Stimulated activated naive B cell treated with anti-CD40 and anti-IgM and Interleukin-4, amounts not matched to agents 10 μg/mL and 1 μg/mL and 100 μg/mL, for 72 hours (primary cell): ENCODE measurements around the gene FBN3.
"Not testable (repeated sequence)": the region's sequence is repeated elsewhere in the genome, so short reads cannot be mapped to it uniquely, and the experiment has no call there.

Experiments
- ATAC-seq, 2 donors: fragments of 150-1000 bp; cut with Tn5 transposase; replicated peaks; 2 replicates each; pipeline ENCODE4 v1.10.0; 2021; ENCODE audit warnings: moderate library complexity in 1 of 2
- DNase-seq: peaks from one replicate; pipeline ENCODE4 v3.0.0; 2021
- H3K27ac Mint-ChIP-seq: one replicate; pipeline ENCODE4 v1.8.0; 2022; ENCODE audit warnings: mild to moderate bottlenecking, mixed read lengths
- H3K27me3 Mint-ChIP-seq, 2 donors: one replicate each; pipeline ENCODE4 v1.8.0; 2022; ENCODE audit warnings: mixed read lengths in 2 of 2
- H3K36me3 Mint-ChIP-seq, 2 donors: one replicate each; pipeline ENCODE4 v1.8.0; 2022; ENCODE audit warnings: mixed read lengths in 2 of 2, mild to moderate bottlenecking in 1 of 2
- H3K4me1 Mint-ChIP-seq, 2 donors: one replicate each; pipeline ENCODE4 v1.8.0; 2022; ENCODE audit warnings: mixed read lengths in 2 of 2, mild to moderate bottlenecking in 1 of 2
- H3K4me3 Mint-ChIP-seq, 2 donors: one replicate each; pipeline ENCODE4 v1.8.0; 2022; ENCODE audit warnings: mild to moderate bottlenecking in 2 of 2, mixed read lengths in 2 of 2, moderate library complexity in 1 of 2
- H3K9me3 Mint-ChIP-seq, 2 donors: one replicate each; pipeline ENCODE4 v1.8.0; 2022; ENCODE audit warnings: mixed read lengths in 2 of 2, mild to moderate bottlenecking in 1 of 2

The FBN3 gene

DNA sequence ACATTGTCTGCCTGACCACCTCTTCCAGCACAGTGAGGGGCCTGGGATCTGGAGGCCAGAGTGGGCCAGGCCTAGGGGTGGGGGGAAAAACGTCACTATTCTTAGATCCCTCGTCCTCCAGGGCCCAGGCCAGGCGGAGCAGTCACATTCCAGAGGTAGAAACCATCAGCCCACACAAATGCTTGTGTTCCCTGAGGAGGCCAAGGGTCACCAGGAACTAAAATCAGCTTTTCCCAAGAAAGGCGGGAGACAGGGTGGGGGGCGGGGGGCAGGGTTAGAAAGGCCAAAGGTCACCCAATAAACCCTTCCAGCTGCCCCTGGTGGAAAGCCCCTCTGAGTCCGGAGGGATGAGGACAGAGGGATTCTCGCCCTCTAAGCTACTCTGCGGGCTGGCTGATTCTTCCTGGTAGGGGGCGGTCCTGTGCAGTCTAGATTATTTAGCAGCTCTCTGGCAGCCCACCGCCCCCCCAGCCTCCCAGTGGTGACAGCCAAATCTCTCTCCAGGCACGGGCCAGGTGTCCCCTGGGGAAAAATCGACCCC, 120.4 kb downstream of the FBN3 start:
- no peak for ATAC-seq
- H3K9me3 Mint-ChIP-seq, result no peaks in the 10 kb centered on the region
- no peak for DNase-seq
- H3K27ac Mint-ChIP-seq, result no peak overlapping the region
- peaks cover 8 to 9% of the 10 kb centered on the region in 2 donors for H3K27me3 Mint-ChIP-seq
- H3K36me3 Mint-ChIP-seq, result no peaks in the 10 kb centered on the region
- H3K4me1 Mint-ChIP-seq, result no peaks in the 10 kb centered on the region
- H3K4me3 Mint-ChIP-seq, result no peak overlapping the region

DNA sequence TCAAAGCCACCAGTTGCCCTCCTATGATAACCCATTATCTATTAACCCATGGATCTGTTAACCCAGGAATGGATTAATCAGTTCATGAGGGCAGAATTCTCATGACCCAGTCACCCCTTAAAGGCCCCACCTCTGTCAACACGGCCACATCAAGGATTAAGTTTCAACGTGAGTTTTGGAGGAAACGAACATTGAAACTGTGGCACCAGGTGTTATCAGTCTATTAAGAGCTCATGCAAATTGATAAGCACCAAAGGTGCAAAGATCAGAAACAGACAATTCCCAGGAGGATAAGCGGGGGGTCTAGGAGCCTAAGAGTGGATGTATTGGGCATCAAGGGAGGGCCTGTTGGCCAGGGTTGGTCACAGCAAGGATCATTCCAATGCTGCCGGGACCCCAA, 124.1 kb downstream of the FBN3 start:
- no peak for DNase-seq

DNA sequence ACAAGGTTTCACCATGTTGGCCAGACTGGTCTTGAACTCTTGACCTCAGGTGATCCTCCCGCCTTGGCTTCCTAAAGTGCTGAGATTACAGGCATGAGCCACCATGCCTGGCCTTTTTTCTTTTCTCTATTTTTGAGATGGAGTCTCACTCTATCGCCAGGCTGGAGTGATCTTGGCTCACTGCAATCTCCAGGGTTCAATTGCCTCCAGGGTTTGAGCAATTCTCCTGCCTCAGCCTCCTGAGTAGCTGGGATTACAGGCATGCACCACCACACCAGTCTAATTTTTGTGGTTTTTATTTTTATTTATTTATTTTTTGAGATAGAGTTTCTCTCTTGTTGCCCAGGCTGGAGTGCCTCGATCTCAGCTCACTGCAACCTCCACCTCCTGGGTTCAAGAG, 125.1 kb downstream of the FBN3 start:
- H3K27ac Mint-ChIP-seq, H3K4me1 Mint-ChIP-seq, DNase-seq, H3K36me3 Mint-ChIP-seq, H3K9me3 Mint-ChIP-seq, H3K27me3 Mint-ChIP-seq, H3K4me3 Mint-ChIP-seq, ATAC-seq: not testable (repeated sequence)

More for the DNA sequence above, 124.1 kb downstream of the FBN3 start:
- Mint-ChIP-seq H3K27me3 (no peaks in the 10 kb centered on the region), H3K36me3 (no peaks in the 10 kb centered on the region), H3K4me1 (no peaks in the 10 kb centered on the region), H3K9me3 (no peaks in the 10 kb centered on the region), H3K27ac (no peak overlapping the region), H3K4me3 (no peak overlapping the region)
- no peak for ATAC-seq

DNA sequence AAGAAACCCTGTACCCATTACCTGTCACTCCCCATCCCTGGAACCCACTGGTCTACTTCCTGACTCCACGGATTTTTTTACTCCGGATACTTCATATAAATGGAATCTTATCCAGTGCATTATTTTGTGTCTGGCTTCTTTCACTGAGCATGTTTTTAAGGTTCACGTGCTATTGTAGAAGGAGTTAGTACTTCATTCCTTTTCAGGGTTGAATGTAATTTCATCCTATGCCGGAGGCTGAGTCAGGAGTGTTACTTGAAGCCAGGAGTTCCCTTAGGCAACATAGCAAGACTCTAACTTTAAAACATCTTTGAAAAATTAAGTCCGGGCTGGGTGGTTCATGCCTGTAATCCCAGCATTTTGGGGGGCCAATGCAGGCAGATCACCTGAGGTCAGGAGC, 126.0 kb downstream of the FBN3 start:
- H3K4me3 Mint-ChIP-seq, result no peak overlapping the region
- no peak overlapping the region for H3K27ac Mint-ChIP-seq
- H3K4me1 Mint-ChIP-seq, result no peaks in the 10 kb centered on the region
- no peaks in the 10 kb centered on the region for H3K36me3 Mint-ChIP-seq
- no peaks in the 10 kb centered on the region for H3K27me3 Mint-ChIP-seq
- no peak for DNase-seq
- no peaks in the 10 kb centered on the region for H3K9me3 Mint-ChIP-seq
- ATAC-seq, result no peak

DNA sequence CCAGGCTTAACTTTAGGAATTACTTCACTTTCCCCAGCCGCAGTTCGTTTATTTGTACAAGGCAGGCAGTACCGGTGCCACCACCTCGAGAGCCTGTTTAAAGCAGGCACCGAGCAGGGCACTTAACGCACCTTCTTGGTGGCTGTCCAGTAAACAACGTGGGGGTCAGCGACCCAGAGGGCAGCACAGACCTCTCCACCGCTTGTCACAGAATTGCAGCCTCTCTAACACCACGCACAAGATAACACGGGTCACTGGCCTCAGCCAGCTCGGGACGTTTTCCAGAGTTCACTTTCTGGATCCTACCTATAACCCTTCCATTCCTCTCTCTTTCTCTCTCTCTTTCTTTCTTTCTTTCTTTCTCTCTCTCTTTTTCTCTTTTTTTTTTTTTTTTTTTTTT, 127.1 kb downstream of the FBN3 start:
- Mint-ChIP-seq H3K4me3 (no peak overlapping the region), H3K27me3 (no peaks in the 10 kb centered on the region), H3K27ac (no peak overlapping the region), H3K4me1 (peaks cover 3 to 9% of the 10 kb centered on the region in 2 donors), H3K36me3 (peaks cover 0 to 2% of the 10 kb centered on the region in 2 donors), H3K9me3 (no peaks in the 10 kb centered on the region)
- no peak for ATAC-seq
- no peak for DNase-seq

DNA sequence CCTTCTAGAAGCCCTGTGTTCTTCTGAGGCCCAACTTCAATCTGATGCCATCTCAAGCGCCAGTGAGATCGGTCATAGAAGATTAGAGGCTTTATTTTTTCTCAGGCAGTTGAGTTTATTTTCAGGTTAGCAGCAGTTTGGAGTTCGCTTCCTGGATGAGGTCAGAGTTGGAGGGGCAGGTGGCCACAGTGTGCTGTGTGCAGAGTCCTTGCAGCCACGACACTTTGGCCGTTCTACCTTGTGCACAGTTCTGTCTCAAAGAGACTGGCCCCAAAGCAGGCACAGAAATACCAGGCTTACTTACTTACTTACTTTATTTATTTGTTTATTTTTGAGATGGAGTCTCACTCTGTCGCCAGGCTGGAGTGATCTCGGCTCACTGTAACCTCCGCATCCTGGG, 128.0 kb downstream of the FBN3 start:
- H3K27ac Mint-ChIP-seq, result no peak overlapping the region
- no peak for ATAC-seq
- H3K4me3 Mint-ChIP-seq, result no peak overlapping the region
- no peak for DNase-seq
- no peaks in the 10 kb centered on the region for H3K27me3 Mint-ChIP-seq
- H3K36me3 Mint-ChIP-seq, result peaks cover 0 to 4% of the 10 kb centered on the region in 2 donors
- H3K9me3 Mint-ChIP-seq, result no peaks in the 10 kb centered on the region
- peaks cover 3 to 10% of the 10 kb centered on the region in 2 donors for H3K4me1 Mint-ChIP-seq

DNA sequence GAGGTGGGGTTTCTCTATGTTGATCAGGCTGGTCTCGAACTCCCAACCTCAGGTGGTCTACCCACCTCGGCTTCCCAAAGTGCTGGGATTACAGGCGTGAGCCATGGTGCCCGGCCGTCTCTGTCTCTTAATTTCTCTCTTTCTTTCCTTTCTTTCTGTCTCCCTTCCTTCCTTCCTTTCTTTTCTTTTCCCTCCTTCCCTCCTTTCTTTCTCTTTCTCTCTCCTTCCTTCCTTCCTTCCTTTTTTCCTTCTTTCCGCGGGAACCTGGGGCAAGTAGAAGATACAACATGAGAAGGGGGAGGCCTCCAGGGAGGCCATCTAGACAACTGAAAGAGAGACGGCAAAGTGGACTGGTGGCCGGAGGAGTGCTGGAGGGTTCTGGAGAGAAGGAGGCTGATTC, 128.7 kb downstream of the FBN3 start:
- no peak for ATAC-seq
- Mint-ChIP-seq H3K4me1 (peaks cover 3 to 10% of the 10 kb centered on the region in 2 donors), H3K27ac (peak overlapping the region; percentile 39), H3K36me3 (peaks cover 0 to 4% of the 10 kb centered on the region in 2 donors), H3K27me3 (no peaks in the 10 kb centered on the region), H3K4me3 (no peak overlapping the region), H3K9me3 (no peaks in the 10 kb centered on the region)
- DNase-seq, result no peak

DNA sequence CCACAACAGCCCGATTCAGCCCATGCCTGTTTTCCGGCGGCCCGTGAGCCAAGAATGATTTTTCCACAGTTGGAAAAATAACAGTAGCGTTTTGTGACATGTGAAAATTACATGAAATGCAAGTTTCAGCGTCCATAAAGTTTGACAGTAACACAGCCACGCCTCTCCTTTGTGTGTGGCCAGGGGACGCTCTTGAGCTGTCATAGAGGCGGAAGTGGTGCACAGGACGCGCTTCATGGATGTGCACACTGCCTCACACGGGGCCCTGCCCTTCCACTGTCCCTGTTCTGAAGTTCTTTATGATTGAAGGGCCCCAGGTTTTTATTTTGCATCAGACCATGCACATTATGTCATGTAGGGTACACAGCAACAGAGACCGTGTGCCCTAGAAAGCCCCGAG, 131.6 kb downstream of the FBN3 start:
- H3K4me3 Mint-ChIP-seq, result no peak overlapping the region
- H3K27me3 Mint-ChIP-seq, result no peaks in the 10 kb centered on the region
- peaks cover 3 to 10% of the 10 kb centered on the region in 2 donors for H3K4me1 Mint-ChIP-seq
- H3K27ac Mint-ChIP-seq, result no peak overlapping the region
- ATAC-seq (peak; percentile 99 to 100), DNase-seq (peak; percentile 26)
- no peaks in the 10 kb centered on the region for H3K9me3 Mint-ChIP-seq
- H3K36me3 Mint-ChIP-seq, result peaks cover 2 to 10% of the 10 kb centered on the region in 2 donors
